Suprapubic skin (tissue), 4 donors: ENCODE data around the gene WASHC1.
"Not testable (repeated sequence)": the region's sequence is repeated elsewhere in the genome, so short reads cannot be mapped to it uniquely, and the experiment has no call there.

Experiments
- EP300 ChIP-seq: sonication (generic); formaldehyde crosslinking; IDR thresholded peaks from one replicate; pipeline ENCODE4 v1.6.1; 2017; ENCODE audit warnings: antibody characterized with exemption
- POLR2A ChIP-seq, 2 donors: fragments of 450-650 bp; IDR thresholded peaks; one replicate each; pipeline ENCODE4 v1.6.1; 2017; ENCODE audit warnings: antibody characterized with exemption in 2 of 2, mild to moderate bottlenecking in 2 of 2, moderate library complexity in 2 of 2
- POLR2AphosphoS5 ChIP-seq, 3 donors: sonication (generic); formaldehyde crosslinking; IDR thresholded peaks; one replicate each; pipeline ENCODE4 v1.6.1; 2017; ENCODE audit warnings: antibody characterized with exemption in 3 of 3
- TF ChIP-seq, protein P1 (sequence below), 2 donors: fragments of 200-600 bp in 1 of 2; fragments of 450-650 bp in 1 of 2; sonication (generic) in 1 of 2; IDR thresholded peaks; one replicate each; pipeline ENCODE4 v1.5.1; 2016 to 2019; ENCODE audit warnings: antibody characterized with exemption in 2 of 2, mild to moderate bottlenecking in 1 of 2, moderate library complexity in 1 of 2

DNA sequence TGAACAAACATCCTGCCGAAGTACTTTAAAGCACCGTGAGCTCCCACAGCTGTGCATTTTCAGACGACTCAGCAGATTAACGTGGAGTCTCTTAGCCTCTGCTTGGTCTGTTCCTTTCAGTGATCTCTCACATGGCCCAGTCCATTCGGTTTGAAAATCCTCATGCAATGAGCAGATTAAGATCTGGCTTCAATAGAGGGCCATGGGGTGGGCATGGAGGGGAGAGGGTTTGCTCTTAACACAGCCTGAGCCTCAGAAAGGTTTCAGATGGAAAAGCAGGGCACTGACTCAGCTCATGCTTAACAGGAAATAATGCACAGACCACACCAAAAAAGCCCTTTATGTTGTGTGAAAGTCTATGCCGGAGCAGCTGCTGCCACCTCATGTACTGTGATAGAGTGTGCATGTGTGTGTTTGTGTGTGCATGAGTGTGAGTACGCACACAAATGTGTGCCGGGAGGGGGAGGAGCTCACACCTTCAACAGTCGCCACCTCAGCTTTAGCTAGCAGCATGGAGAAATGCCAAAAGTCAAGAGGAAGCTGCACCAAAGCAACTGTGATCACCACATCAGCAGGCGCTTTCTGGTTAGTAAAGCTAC is 33.9 kb upstream of the WASHC1 start:
- not testable (repeated sequence) for TF ChIP-seq EP300; POLR2A (IDR thresholded peaks at IDR 0.05); POLR2AphosphoS5 (IDR thresholded peaks at IDR 0.05)
- TF ChIP-seq, protein P1, sequence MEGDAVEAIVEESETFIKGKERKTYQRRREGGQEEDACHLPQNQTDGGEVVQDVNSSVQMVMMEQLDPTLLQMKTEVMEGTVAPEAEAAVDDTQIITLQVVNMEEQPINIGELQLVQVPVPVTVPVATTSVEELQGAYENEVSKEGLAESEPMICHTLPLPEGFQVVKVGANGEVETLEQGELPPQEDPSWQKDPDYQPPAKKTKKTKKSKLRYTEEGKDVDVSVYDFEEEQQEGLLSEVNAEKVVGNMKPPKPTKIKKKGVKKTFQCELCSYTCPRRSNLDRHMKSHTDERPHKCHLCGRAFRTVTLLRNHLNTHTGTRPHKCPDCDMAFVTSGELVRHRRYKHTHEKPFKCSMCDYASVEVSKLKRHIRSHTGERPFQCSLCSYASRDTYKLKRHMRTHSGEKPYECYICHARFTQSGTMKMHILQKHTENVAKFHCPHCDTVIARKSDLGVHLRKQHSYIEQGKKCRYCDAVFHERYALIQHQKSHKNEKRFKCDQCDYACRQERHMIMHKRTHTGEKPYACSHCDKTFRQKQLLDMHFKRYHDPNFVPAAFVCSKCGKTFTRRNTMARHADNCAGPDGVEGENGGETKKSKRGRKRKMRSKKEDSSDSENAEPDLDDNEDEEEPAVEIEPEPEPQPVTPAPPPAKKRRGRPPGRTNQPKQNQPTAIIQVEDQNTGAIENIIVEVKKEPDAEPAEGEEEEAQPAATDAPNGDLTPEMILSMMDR (IDR thresholded peaks at IDR 0.05) = not testable (repeated sequence)
